Right atrium auricular region (tissue), 2 donors: Measurements from ENCODE around the gene DNAAF3. TPM values are rescaled to one million over a fixed set of nuclear protein-coding genes. Genes with fewer than 3 reads are reported as not detected.

Experiments used
- DNase-seq: peaks from one replicate; pipeline ENCODE4 v3.0.0-alpha.2; 2019; ENCODE audit warnings: low spot score
- H3K27ac ChIP-seq, 2 donors: fragments of 200-600 bp; sonication (generic); 1 replicate in 1 of 2; 2 replicates in 1 of 2; pipeline ENCODE4 v1.5.1; 2016 to 2019
- H3K27me3 ChIP-seq, 2 donors: fragments of 200-600 bp; sonication (generic); one replicate each; pipeline versions ENCODE4 v1.5.1 to v1.6.0; 2017 to 2019
- H3K36me3 ChIP-seq: fragments of 200-600 bp; sonication (generic); one replicate; pipeline ENCODE4 v1.5.1; 2016
- H3K4me1 ChIP-seq, 2 donors: fragments of 200-600 bp; sonication (generic); one replicate each; pipeline versions ENCODE4 v1.5.1 to v1.6.0; 2017 to 2019
- H3K4me3 ChIP-seq, 2 donors: fragments of 200-600 bp; sonication (generic); 1 replicate in 1 of 2; 2 replicates in 1 of 2; pipeline ENCODE4 v1.5.1; 2017 to 2019; ENCODE audit warnings: mild to moderate bottlenecking in 1 of 2, moderate library complexity in 1 of 2
- H3K9me3 ChIP-seq, 2 donors: fragments of 200-600 bp; sonication (generic); one replicate each; pipeline ENCODE4 v1.5.1; 2019
- total RNA-seq, 2 donors: library from RNA; depleted of rRNA; stranded (reverse); fragments of >200 nt; gene quantifications; one replicate each; pipeline ENCODE4 v1.1.0, GENCODE V29; 2016
- TF ChIP-seq, protein P1 (sequence below), 2 donors: fragments of 200-600 bp; sonication (generic); IDR thresholded peaks; one replicate each; pipeline ENCODE4 v1.5.1; 2019; ENCODE audit warnings: antibody characterized with exemption in 2 of 2

DNAAF3 gene
- total RNA-seq, 2 donors from 2014 or later: 0.89 to 2.7 TPM

DNA sequence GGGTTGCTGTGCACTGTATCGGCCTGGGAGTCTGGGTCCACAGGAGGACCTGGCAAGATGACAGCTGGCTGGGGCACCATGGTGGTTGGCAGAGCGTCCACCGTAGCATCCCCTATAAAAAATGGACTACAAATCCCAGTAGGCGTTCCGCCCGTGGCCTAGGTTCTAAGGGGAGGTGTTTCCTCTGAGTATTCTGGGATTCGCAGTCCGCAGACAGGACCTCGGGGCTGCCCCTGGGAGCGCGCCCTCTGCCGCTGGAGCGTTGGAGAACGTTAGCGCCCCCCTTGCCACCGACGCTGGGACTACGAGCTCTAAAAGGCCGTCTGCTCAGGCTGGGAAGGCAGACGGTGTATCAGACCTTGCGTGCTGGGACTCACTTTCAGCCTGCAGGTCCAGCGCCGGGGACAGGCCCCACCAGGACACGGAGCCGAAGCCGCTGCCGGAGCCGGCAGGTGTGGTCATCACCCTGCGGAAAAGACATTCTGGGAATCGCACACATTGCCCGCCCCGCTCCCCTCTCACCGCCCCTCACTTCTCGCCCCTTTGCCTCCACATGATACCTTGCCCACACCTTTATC, 372 bp downstream of the DNAAF3 start:
- Histone ChIP-seq H3K4me3 (peak overlapping the region; percentile 40 to 55), H3K4me1 (peaks cover 0 to 18% of the 10 kb centered on the region in 2 donors), H3K36me3 (no peaks in the 10 kb centered on the region), H3K27me3 (peaks cover 0 to 13% of the 10 kb centered on the region in 2 donors), H3K27ac (no peak overlapping the region), H3K9me3 (no peaks in the 10 kb centered on the region)
- TF ChIP-seq, protein P1, sequence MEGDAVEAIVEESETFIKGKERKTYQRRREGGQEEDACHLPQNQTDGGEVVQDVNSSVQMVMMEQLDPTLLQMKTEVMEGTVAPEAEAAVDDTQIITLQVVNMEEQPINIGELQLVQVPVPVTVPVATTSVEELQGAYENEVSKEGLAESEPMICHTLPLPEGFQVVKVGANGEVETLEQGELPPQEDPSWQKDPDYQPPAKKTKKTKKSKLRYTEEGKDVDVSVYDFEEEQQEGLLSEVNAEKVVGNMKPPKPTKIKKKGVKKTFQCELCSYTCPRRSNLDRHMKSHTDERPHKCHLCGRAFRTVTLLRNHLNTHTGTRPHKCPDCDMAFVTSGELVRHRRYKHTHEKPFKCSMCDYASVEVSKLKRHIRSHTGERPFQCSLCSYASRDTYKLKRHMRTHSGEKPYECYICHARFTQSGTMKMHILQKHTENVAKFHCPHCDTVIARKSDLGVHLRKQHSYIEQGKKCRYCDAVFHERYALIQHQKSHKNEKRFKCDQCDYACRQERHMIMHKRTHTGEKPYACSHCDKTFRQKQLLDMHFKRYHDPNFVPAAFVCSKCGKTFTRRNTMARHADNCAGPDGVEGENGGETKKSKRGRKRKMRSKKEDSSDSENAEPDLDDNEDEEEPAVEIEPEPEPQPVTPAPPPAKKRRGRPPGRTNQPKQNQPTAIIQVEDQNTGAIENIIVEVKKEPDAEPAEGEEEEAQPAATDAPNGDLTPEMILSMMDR (IDR thresholded peaks at IDR 0.05): peak; percentile 29 to 63
- DNase-seq: peak; percentile 70

DNA sequence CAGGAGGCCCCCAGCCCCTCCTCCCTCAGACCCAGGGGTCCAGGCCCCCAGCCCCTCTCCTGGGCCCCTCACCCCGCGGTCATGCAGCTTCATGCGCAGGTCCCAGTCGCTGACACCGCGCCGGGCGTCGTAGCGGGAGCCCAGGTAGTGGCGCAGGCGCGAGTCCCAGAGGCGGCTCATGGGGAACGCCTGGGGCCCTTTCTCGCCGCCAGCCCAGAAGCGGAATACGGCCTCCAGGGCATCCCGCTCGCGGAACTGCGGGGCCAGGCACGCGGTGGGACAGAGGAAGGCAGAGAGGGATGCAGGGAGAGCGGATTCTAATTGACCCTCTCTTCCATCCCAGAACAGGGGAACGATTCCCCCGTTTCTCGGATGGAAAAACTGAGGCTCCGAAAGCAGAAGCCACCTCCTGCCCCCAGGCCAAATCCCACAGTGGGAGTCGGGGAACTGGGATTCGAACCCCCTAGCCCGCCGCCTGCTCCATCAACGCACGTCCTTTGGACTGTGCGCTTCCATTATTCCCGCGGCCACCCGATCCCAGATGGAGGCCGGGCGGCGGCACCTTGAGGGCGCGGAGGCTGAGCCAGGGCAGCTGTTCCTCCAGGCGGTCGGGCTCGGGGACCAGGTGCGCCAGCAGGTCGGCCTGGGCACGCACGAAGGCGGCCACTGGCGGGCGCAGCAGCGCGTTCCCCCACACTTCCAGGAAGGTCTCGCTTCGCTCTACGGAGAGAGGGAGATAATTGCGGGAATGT, 4.7 kb downstream of the DNAAF3 start:
- no peak overlapping the region for H3K4me3 ChIP-seq
- H3K4me1 ChIP-seq: peaks cover 0 to 45% of the 10 kb centered on the region in 2 donors
- H3K36me3 ChIP-seq: no peaks in the 10 kb centered on the region
- DNase-seq: no peak
- no peaks in the 10 kb centered on the region for H3K9me3 ChIP-seq
- no peak overlapping the region for H3K27ac ChIP-seq
- peaks cover 0 to 13% of the 10 kb centered on the region in 2 donors for H3K27me3 ChIP-seq
- TF ChIP-seq, protein P1 (IDR thresholded peaks at IDR 0.05): no peak

GRCh38 chr19:55160986-55161365, 5.4 kb downstream of the DNAAF3 start:
- H3K27ac ChIP-seq: no peak overlapping the region
- H3K9me3 ChIP-seq: no peaks in the 10 kb centered on the region
- H3K4me1 ChIP-seq: peaks cover 0 to 45% of the 10 kb centered on the region in 2 donors
- no peak for DNase-seq
- no peak overlapping the region for H3K4me3 ChIP-seq
- TF ChIP-seq, protein P1 (IDR thresholded peaks at IDR 0.05): no peak
- H3K27me3 ChIP-seq: peaks cover 0 to 13% of the 10 kb centered on the region in 2 donors
- H3K36me3 ChIP-seq: peaks cover 4% of the 10 kb centered on the region

GRCh38 chr19:55160128-55160985, 6.1 kb downstream of the DNAAF3 start:
- TF ChIP-seq, protein P1 (IDR thresholded peaks at IDR 0.05): peak; percentile 72 to 88
- peaks cover 6% of the 10 kb centered on the region for H3K36me3 ChIP-seq
- peaks cover 0 to 13% of the 10 kb centered on the region in 2 donors for H3K27me3 ChIP-seq
- H3K27ac ChIP-seq: peak overlapping the region; percentile 87 to 96
- DNase-seq: peak; percentile 82
- no peaks in the 10 kb centered on the region for H3K9me3 ChIP-seq
- H3K4me1 ChIP-seq: peaks cover 0 to 47% of the 10 kb centered on the region in 2 donors
- no peak overlapping the region for H3K4me3 ChIP-seq

DNA sequence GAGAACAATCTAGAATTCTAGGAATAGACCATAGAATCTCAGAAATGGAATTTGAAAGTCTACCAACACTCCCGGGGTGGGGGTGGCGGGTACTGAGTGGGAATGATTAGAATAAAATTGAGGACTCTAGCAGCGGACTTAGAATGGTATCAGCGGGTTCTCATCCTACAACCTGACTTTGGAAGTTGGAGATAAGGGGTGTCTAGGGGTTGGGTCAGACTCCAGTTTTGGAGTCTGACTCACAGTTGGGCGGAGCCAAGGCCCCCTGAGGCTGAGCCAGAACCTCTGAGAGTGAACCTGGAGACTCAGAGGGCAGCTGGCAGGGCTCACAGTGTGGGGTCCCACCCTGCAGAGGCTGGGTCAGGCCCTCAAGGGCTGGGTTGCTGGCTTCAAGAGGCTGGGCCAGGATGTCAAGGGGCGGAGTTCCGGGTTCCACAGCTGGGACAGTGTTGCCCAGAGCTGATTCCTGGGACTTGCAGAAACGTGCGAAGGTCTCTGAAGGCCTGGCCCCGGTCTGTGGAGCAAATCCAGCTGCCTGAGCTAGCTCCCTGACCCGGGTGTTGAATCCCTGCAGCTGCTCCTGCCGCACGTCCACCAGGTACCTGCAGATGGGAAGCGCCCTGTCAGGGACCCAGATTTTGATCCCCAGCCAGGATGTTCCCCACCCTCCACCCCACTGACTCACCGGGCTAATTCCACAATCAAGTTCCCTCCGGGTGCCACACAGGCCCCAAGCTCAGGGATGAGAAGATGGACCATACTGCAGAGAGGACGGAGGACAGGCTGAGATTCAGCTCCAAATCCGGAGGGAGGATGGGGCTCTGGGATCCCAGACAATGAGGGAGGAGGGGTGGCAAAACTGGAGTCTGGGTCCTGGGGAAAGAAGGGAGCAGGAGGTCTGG, 7.3 kb downstream of the DNAAF3 start:
- Histone ChIP-seq H3K27me3 (peaks cover 0 to 13% of the 10 kb centered on the region in 2 donors), H3K9me3 (no peaks in the 10 kb centered on the region), H3K36me3 (peaks cover 13% of the 10 kb centered on the region), H3K4me3 (peak overlapping the region; percentile 1 to 9), H3K4me1 (peaks cover 0 to 55% of the 10 kb centered on the region in 2 donors), H3K27ac (peak overlapping the region; percentile 87 to 96)
- TF ChIP-seq, protein P1 (IDR thresholded peaks at IDR 0.05): no peak
- DNase-seq: peak; percentile 66
